HT-29 (cell line): ENCODE data around the gene E2F3. TPM values are rescaled to one million over a fixed set of nuclear protein-coding genes. Genes with fewer than 3 reads are reported as not detected.
"Not testable (repeated sequence)": the region's sequence is repeated elsewhere in the genome, so short reads cannot be mapped to it uniquely, and the experiment has no call there.

Experiments used
- DNase-seq: peaks from one replicate; pipeline ENCODE4 v3.0.0-alpha.2; 2015; ENCODE audit warnings: low spot score
- total RNA-seq: library from RNA; depleted of rRNA; stranded (reverse); fragments of >200 nt; shearing (Covaris generic); gene quantifications from 2 replicates; pipeline ENCODE4 v1.2.3, GENCODE V29; 2014

The E2F3 gene
- total RNA-seq, 1 experiment from 2014 or later = 4.2 TPM

DNA sequence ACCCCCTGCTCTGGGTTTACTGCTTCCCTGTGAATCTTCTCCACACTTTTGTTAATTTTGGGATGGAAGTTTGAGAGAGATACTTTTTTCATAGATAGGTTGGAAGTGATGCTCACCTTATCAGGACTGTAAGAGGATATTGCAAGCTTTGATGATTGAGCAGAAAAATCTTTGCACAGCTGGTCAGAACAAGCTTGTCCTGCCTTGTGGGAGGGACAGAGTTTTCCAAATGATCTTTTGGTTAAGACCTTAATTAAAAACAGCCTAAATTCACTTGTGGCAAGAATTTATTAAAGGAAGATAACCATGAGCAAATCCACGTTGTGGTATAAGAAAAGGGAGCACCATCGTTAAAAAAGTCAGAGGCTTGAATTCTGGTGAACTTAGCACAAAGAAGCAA lies 32.2 kb downstream of the E2F3 start:
- no peak for DNase-seq

DNA sequence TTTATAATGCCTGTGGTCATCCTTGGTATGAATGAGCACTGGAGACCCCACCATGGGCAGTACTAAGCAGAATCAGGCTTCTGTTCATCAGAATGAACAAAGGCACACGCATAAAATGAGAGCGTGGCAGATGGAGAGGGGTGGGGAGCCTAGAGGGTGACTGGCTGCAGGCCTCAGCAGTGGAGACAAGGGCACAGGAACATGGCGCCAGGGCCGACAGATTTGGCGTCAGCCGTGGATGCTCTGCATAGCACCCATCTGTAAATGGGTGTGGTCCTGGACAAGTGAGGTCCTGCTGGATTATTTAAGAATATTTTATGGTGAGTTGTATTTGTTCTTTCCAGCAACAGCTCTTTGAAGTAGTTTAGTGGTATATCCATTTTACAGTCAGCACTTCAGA lies 33.1 kb downstream of the E2F3 start:
- no peak for DNase-seq

DNA sequence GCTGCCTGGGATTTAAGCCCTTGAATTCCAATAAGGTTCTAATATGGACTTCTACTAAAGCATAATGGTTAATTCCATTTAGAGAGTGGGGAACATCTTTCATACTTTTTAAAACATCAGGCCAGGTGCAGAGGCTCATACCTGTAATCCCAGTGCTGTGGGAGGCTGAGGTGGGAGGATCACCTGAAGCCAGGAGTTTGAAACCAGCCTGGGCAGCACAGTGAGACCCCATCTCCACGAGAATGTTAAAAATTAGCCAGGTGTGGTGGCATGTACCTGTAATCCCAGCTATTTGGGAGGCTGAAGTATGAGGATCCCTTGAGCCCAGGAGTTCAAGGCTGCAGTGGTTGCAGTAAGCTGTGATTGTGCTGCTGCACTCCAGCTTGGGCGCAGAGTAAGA lies 35.0 kb downstream of the E2F3 start:
- no peak for DNase-seq

GRCh38 chr6:20437639-20438038 lies 36.0 kb downstream of the E2F3 start:
- no peak for DNase-seq

GRCh38 chr6:20438462-20439070 lies 36.9 kb downstream of the E2F3 start:
- DNase-seq = no peak

DNA sequence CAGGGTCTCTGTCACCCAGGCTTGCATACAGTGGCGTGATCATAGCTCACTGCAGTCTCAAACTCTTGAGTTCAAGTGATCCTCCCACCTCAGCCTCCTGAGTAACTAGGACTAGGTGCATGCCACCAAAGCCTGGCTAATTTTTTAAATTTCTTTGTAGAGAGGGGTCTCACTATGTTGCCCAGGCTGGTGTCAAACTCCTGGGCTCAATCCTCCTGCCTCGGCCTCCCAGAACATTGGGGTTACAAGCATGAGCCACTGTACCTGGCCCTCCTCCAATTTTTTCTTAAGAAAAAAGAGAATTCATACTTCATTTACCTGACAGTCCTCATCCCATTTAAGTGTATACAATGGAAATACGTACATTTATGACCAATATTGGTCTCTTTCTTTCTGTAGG lies 37.9 kb downstream of the E2F3 start:
- DNase-seq = no peak

GRCh38 chr6:20440296-20440695 lies 38.6 kb downstream of the E2F3 start:
- DNase-seq = no peak

DNA sequence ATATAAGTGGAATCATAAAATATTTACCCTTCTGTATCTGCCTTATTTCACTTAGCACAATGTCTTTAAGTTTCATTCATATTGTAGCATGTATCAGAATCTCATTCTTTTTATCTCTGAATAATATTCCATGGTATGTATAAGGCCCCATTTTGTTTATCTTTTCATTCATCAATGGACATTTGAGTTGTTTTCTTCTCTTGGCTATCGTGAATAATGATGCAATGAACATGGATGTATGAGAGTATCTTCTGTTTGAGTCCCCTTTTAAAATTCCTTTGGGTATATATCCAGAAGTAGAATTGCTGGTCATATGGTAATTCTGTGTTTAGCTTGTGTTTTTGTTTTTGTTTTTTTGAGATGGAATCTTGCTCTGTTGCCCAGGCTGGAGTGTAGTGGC lies 39.6 kb downstream of the E2F3 start:
- DNase-seq = no peak

DNA sequence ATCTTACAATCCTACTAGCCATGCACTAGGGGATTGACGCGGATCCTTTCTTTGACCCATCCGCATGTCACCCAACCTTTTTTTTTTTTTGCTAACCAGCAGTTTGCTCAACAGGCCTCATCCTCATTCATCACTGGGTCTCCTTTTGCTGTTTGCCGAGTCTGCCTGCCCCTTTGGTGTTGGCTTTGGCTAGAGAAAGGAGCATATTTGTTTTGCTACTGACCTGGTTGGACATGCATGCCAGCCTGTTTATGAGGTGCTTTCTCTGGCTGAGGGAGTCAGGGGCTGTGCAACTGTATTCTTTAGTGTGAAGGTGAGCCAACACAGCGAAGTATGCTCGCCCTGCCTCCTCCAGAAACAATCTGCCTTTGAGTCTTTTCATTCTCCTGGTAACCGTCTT lies 40.2 kb downstream of the E2F3 start:
- no peak for DNase-seq

DNA sequence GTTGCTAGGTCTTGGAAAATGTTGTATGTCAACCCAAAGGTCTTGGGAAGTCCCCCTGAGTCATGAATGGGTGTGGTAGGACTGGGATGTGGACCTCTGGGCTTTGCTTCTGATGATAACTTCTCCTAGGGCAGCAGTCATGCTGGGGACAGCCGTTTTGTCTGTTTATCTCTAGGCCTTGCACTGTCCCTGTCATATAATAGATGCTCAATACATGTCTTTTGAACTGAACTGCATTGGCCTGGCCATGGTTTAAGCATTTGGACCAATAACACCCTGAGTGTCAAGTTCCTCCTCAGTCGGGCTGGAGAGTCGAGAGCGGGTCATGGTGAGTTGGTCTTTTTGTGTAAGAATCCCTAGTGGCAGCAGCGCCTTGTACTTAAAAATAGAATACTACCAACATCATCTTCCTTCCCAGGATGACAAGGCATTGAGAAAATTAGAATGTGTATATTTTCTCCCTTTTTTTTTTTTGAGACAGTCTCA lies 43.1 kb downstream of the E2F3 start:
- no peak for DNase-seq

DNA sequence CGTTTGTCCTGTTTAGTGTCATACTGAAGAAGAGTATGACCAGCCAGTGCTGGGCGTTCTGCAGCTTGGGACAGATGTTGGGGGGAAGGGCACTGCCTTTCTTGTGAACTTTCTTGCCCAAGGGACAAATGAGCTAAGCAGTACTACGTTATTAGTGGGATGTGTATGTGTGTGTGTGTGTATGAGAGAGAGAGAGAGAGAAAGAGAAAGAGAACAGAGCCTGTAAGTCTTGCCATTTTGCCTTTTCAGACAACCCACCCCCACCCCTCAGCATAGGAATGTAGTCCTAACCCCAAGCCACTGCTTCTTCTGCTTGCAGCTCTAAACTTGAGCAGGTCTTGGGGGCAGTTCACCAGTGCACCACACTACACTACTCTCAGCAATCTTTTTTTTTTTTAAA lies 45.5 kb downstream of the E2F3 start:
- no peak for DNase-seq

GRCh38 chr6:20447581-20448132 lies 46.0 kb downstream of the E2F3 start:
- DNase-seq = no peak

DNA sequence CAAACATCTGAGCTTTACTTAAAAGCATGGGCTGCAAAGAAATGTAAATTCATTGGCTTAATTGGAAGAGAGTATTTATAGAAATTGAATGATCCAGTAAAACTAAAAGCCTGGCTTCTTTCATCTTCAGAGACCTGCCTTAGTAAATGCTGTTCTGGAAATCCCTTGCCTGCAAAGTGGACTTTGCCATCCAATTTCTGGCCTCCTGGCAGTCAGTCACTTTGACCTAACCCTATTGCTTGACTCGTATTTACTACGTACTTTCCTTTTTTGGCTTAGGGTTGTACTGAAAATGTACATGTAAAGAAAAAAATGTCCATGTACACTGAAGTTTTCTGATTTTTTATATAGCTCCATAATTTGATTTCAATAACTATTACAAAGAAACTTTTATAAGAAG lies 47.1 kb downstream of the E2F3 start:
- DNase-seq = no peak

- DNase-seq = peak; percentile 50
Measured at GRCh38 chr6:20454204-20454824, 52.6 kb downstream of the E2F3 start.

GRCh38 chr6:20455251-20455940 lies 53.7 kb downstream of the E2F3 start:
- DNase-seq = peak; percentile 3

GRCh38 chr6:20458027-20458894 lies 56.6 kb downstream of the E2F3 start:
- no peak for DNase-seq

DNA sequence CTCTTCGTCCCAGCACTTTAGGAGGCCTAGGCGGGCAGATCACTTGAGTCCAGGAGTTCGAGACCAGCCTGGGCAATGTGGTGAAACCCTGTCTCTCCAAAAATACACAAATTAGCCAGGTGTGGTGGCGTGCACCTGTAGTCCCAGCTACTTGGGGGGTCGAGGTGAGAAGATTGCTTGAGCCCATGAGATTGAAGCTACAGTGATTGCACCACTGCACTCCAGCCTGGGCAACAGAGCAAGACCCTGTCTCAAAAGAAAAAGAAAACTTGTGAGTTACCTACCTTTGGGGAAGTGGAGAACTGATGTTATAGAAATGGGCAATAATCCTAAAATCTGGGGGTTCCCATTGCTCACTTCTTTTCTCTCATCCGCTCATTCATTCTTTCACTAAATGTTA lies 58.0 kb downstream of the E2F3 start:
- no peak for DNase-seq

GRCh38 chr6:20461576-20461975 lies 59.9 kb downstream of the E2F3 start:
- no peak for DNase-seq

- DNase-seq = no peak
Measured at GRCh38 chr6:20463396-20463795, 61.7 kb downstream of the E2F3 start.

- DNase-seq = no peak
Measured at GRCh38 chr6:20464041-20464440, 62.4 kb downstream of the E2F3 start.

GRCh38 chr6:20464847-20465246 lies 63.2 kb downstream of the E2F3 start:
- DNase-seq = no peak

DNA sequence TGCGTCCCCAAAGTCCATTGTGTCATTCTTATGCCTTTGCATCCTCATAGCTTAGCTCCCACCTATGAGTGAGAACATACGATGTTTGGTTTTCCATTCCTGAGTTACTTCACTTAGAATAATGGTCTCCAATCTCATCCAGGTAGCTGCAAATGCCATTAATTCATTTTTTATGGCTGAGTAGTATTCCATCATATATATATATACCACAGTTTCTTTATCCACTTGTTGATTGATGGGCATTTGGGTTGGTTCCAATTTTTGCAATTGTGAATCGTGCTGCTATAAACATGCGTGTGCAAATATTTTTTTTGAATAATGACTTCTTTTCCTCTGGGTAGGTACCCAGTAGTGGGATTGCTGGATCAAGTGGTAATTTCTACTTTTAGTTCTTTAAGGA lies 63.9 kb downstream of the E2F3 start:
- not testable (repeated sequence) for DNase-seq
